Lung (tissue), 12 donors: Measurements from ENCODE around the gene COG1. TPM values are rescaled to one million over a fixed set of nuclear protein-coding genes. Genes with fewer than 3 reads are reported as not detected.

ENCODE experiments used
- ATAC-seq: fragments of 200-7000 bp; cut with Tn5 transposase; one replicate; pipeline ENCODE4 v1.9.1; 2020; ENCODE audit warnings: moderate number of reproducible peaks; ENCODE audit not compliant: insufficient read depth, low FRiP score
- DNase-seq, 3 donors: peaks; one replicate each; pipeline ENCODE4 v3.0.0-alpha.2; 2013 to 2017
- H3K27ac ChIP-seq, 2 donors: one replicate each; pipeline ENCODE4 v1.5.1; 2013; ENCODE audit warnings: mild to moderate bottlenecking in 2 of 2, moderate library complexity in 2 of 2, control low read depth in 1 of 2, inconsistent platforms in 1 of 2, low read depth in 1 of 2, low read length in 1 of 2
- H3K27me3 ChIP-seq, 3 donors: one replicate each; pipeline ENCODE4 v1.5.1; 2013; ENCODE audit warnings: low read length in 2 of 3; ENCODE audit not compliant: control insufficient read depth in 3 of 3, insufficient read depth in 3 of 3
- H3K36me3 ChIP-seq, 4 donors: one replicate each; pipeline ENCODE4 v1.5.1; 2013; ENCODE audit warnings: low read length in 4 of 4, mild to moderate bottlenecking in 1 of 4, moderate library complexity in 1 of 4; ENCODE audit not compliant: control insufficient read depth in 4 of 4, insufficient read depth in 4 of 4
- H3K4me1 ChIP-seq, 5 donors: one replicate each; pipeline ENCODE4 v1.5.1; 2013; ENCODE audit warnings: low read length in 5 of 5, mild to moderate bottlenecking in 2 of 5, moderate library complexity in 1 of 5; ENCODE audit not compliant: control insufficient read depth in 5 of 5, insufficient read depth in 5 of 5
- H3K4me3 ChIP-seq: one replicate; pipeline ENCODE4 v1.5.1; 2013; ENCODE audit warnings: mild to moderate bottlenecking, control low read depth, moderate library complexity
- H3K9ac ChIP-seq, 2 donors: one replicate each; pipeline ENCODE4 v1.5.1; 2013; ENCODE audit warnings: low read length in 2 of 2, control low read depth in 1 of 2; ENCODE audit not compliant: insufficient read depth in 1 of 2
- H3K9me3 ChIP-seq, 4 donors: one replicate each; pipeline ENCODE4 v1.5.1; 2013; ENCODE audit warnings: low read length in 3 of 4, mild to moderate bottlenecking in 1 of 4, moderate library complexity in 1 of 4; ENCODE audit not compliant: control insufficient read depth in 4 of 4, insufficient read depth in 3 of 4
- CTCF ChIP-seq: IDR thresholded peaks from 2 replicates; pipeline ENCODE4 v1.5.1; 2012; ENCODE audit warnings: mild to moderate bottlenecking; ENCODE audit errors: control extremely low read depth, extremely low read depth
- WGBS, 2 donors: extraction: QIAGEN DNeasy Blood & Tissue Kit; methylation state at CpG; one replicate each; pipeline ENCODE4 v1.1.7; 2013; 5-methylcytosine and 5-hydroxymethylcytosine counted together
- polyA plus RNA-seq, 2 donors: library from polyadenylated mRNA; stranded (reverse); fragments of 200-250 nt; gene quantifications; one replicate each; pipeline ENCODE4 v1.2.1, GENCODE V29; 2013
- total RNA-seq, 2 donors: library from RNA; depleted of rRNA in 1 of 2; stranded (reverse); fragments of >200 nt in 1 of 2; gene quantifications; one replicate each; pipeline ENCODE4 v1.2.1, GENCODE V29; 2014 to 2021
- donor health status: control.
- donor health status: control.
- donor health status: Bipolar disorder and iron deficiency.
- donor health status: healthy.
- donor health status: DM: yes; HTN: yes; CAD: no.

Gene COG1
- total and polyA plus RNA-seq, 4 donors, result 13.3 to 41.2 (median 21.1) TPM

- peak overlapping the region; percentile 51 to 92 for H3K9ac ChIP-seq
- peaks cover 6 to 22% (median 10%) of the 10 kb centered on the region in 5 donors for H3K4me1 ChIP-seq
- WGBS, 2 donors, result 0 to 1% methylated on average over 52 to 63 of the region's 63 CpGs
- DNase-seq (peak; percentile 97 to 98 (median 98)), ATAC-seq (peak; percentile 97)
- peak overlapping the region; percentile 98 for H3K4me3 ChIP-seq
- no peaks in the 10 kb centered on the region for H3K27me3 ChIP-seq
- peak overlapping the region; percentile 64 to 80 for H3K27ac ChIP-seq
- peaks cover 4 to 15% (median 7%) of the 10 kb centered on the region in 4 donors for H3K36me3 ChIP-seq
- peak; percentile 15 for TF ChIP-seq CTCF
- no peaks in the 10 kb centered on the region for H3K9me3 ChIP-seq
Measured at GRCh38 chr17:73231841-73232586, 39.2 kb downstream of the COG1 start.

- TF ChIP-seq CTCF, result no peak
- Histone ChIP-seq H3K4me3 (peak overlapping the region; percentile 98), H3K9ac (peak overlapping the region; percentile 47 to 92), H3K9me3 (no peaks in the 10 kb centered on the region), H3K4me1 (peaks cover 6 to 26% (median 10%) of the 10 kb centered on the region in 5 donors), H3K27ac (peak overlapping the region; percentile 64 to 80), H3K27me3 (no peaks in the 10 kb centered on the region), H3K36me3 (peaks cover 4 to 15% (median 8%) of the 10 kb centered on the region in 4 donors)
- ATAC-seq (peak; percentile 16), DNase-seq (peak in 1 of 3 donors; percentile 39)
- 0 to 1% methylated on average over 46 to 48 of the region's 48 CpGs for WGBS, 2 donors
Measured at GRCh38 chr17:73232587-73233373, 39.9 kb downstream of the COG1 start.

- Histone ChIP-seq H3K27me3 (no peaks in the 10 kb centered on the region), H3K4me3 (no peak overlapping the region), H3K36me3 (peaks cover 4 to 15% (median 9%) of the 10 kb centered on the region in 4 donors), H3K9me3 (no peaks in the 10 kb centered on the region), H3K4me1 (peaks cover 6 to 22% (median 8%) of the 10 kb centered on the region in 5 donors), H3K9ac (no peak overlapping the region), H3K27ac (no peak overlapping the region)
- ATAC-seq, result no peak
- no peak for TF ChIP-seq CTCF
- DNase-seq, result no peak
- 88 to 93% methylated on average over 10 of the region's 10 CpGs for WGBS, 2 donors
Measured at GRCh38 chr17:73234736-73235135, 41.9 kb downstream of the COG1 start.
